CD14-positive monocyte (primary cell): ENCODE results near the gene DMBT1. TPM values are rescaled to one million over a fixed set of nuclear protein-coding genes. Genes with fewer than 3 reads are reported as not detected.

Source experiments
- DNase-seq, 3 donors: peaks; one replicate each; pipeline ENCODE4 v3.0.0-alpha.2; 2011 to 2022
- H2AFZ ChIP-seq: 2 replicates; pipeline ENCODE4 v1.6.0; 2012; ENCODE audit warnings: mild to moderate bottlenecking, low read depth, low read length, inconsistent platforms; ENCODE audit not compliant: insufficient read depth, poor library complexity, severe bottlenecking
- H3K27ac ChIP-seq, 2 donors: 1 replicate in 1 of 2; 2 replicates in 1 of 2; pipeline ENCODE4 v1.5.1; 2012 to 2013; ENCODE audit warnings: low read length in 2 of 2, control low read depth in 1 of 2, inconsistent platforms in 1 of 2, low read depth in 1 of 2, mild to moderate bottlenecking in 1 of 2
- H3K27me3 ChIP-seq, 2 donors: one replicate each; pipeline versions ENCODE4 v1.6.0 to v1.6.1; 2011 to 2013; ENCODE audit warnings: low read length in 2 of 2; ENCODE audit not compliant: control insufficient read depth in 2 of 2, insufficient read depth in 2 of 2
- H3K36me3 ChIP-seq, 2 donors: replicated peaks in 1 of 2; 1 replicate in 1 of 2; 2 replicates in 1 of 2; pipeline versions ENCODE4 v1.5.1 to v1.6.1; 2012 to 2013; ENCODE audit warnings: low read length in 2 of 2, control low read depth in 1 of 2, inconsistent platforms in 1 of 2, mild to moderate bottlenecking in 1 of 2; ENCODE audit not compliant: insufficient read depth in 2 of 2, control insufficient read depth in 1 of 2
- H3K4me1 ChIP-seq, 2 donors: 1 replicate in 1 of 2; 2 replicates in 1 of 2; pipeline versions ENCODE4 v1.5.1 to v1.6.1; 2012 to 2013; ENCODE audit warnings: low read length in 2 of 2, control low read depth in 1 of 2, inconsistent platforms in 1 of 2, mild to moderate bottlenecking in 1 of 2, moderate library complexity in 1 of 2; ENCODE audit not compliant: insufficient read depth in 2 of 2, control insufficient read depth in 1 of 2
- H3K4me2 ChIP-seq: replicated peaks from 2 replicates; pipeline ENCODE3; 2012; ENCODE audit warnings: low read length, moderate library complexity, mild to moderate bottlenecking; ENCODE audit not compliant: poor library complexity, severe bottlenecking; ENCODE audit errors: extremely low read depth
- H3K4me3 ChIP-seq, 3 experiments: fragments of 200-600 bp in 1 of 3; sonication (generic) in 1 of 3; replicated peaks in 1 of 3; 1 replicate in 2 of 3; 2 replicates in 1 of 3; pipeline ENCODE4 v1.5.1; 2011 to 2013; ENCODE audit warnings: low read length in 3 of 3, mild to moderate bottlenecking in 3 of 3, control low read depth in 2 of 3, low read depth in 2 of 3, inconsistent platforms in 1 of 3, moderate library complexity in 1 of 3
- H3K79me2 ChIP-seq: 2 replicates; pipeline ENCODE4 v1.6.0; 2012; ENCODE audit warnings: mild to moderate bottlenecking, control low read depth, inconsistent platforms, low read length, moderate library complexity; ENCODE audit not compliant: insufficient read depth
- H3K9ac ChIP-seq: 2 replicates; pipeline ENCODE4 v1.6.0; 2017; ENCODE audit warnings: low read length, mild to moderate bottlenecking; ENCODE audit not compliant: insufficient read depth, poor library complexity, severe bottlenecking
- H3K9me3 ChIP-seq, 2 donors: replicated peaks in 1 of 2; 1 replicate in 1 of 2; 2 replicates in 1 of 2; pipeline versions ENCODE4 v1.5.1 to v1.6.1; 2012 to 2013; ENCODE audit warnings: low read length in 2 of 2, control low read depth in 1 of 2; ENCODE audit not compliant: control insufficient read depth in 1 of 2, insufficient read depth in 1 of 2
- H4K20me1 ChIP-seq: 2 replicates; pipeline ENCODE4 v1.6.0; 2012; ENCODE audit warnings: mild to moderate bottlenecking, low read length, control low read depth, moderate library complexity; ENCODE audit not compliant: insufficient read depth
- H3K27ac Mint-ChIP-seq, 7 donors: one replicate each; pipeline ENCODE4 v1.8.0; 2020; ENCODE audit warnings: mild to moderate bottlenecking in 7 of 7, mixed read lengths in 7 of 7, moderate library complexity in 6 of 7, inconsistent platforms in 2 of 7
- H3K27me3 Mint-ChIP-seq, 3 donors: one replicate each; pipeline ENCODE4 v1.8.0; 2021 to 2022; ENCODE audit warnings: low read depth in 3 of 3, mild to moderate bottlenecking in 3 of 3, mixed read lengths in 3 of 3, moderate library complexity in 3 of 3, inconsistent platforms in 1 of 3
- H3K36me3 Mint-ChIP-seq, 2 donors: one replicate each; pipeline ENCODE4 v1.8.0; 2020; ENCODE audit warnings: mixed read lengths in 2 of 2, inconsistent platforms in 1 of 2, mild to moderate bottlenecking in 1 of 2
- H3K4me1 Mint-ChIP-seq: one replicate; pipeline ENCODE4 v1.8.0; 2020; ENCODE audit warnings: mild to moderate bottlenecking, mixed read lengths
- H3K4me3 Mint-ChIP-seq, 2 donors: one replicate each; pipeline ENCODE4 v1.8.0; 2020; ENCODE audit warnings: mild to moderate bottlenecking in 2 of 2, mixed read lengths in 2 of 2, moderate library complexity in 1 of 2
- H3K9me3 Mint-ChIP-seq, 7 donors: one replicate each; pipeline ENCODE4 v1.8.0; 2020 to 2022; ENCODE audit warnings: mixed read lengths in 7 of 7, mild to moderate bottlenecking in 6 of 7, moderate library complexity in 6 of 7, inconsistent platforms in 2 of 7
- CTCF ChIP-seq: fragments of 200-600 bp; IDR thresholded peaks from one replicate; pipeline ENCODE4 v1.8.0; 2022; ENCODE audit warnings: antibody characterized with exemption, mild to moderate bottlenecking
- WGBS: methylation state at CpG from one replicate; pipeline ENCODE4 v1.1.5; 2013; ENCODE audit warnings: missing lambda C conversion rate; ENCODE audit not compliant: insufficient coverage; 5-methylcytosine and 5-hydroxymethylcytosine counted together
- intact Hi-C, 2 donors: fragments of 100-400 bp; cut with micrococcal nuclease; formaldehyde crosslinking; loops; one replicate each; pipeline versions ENCODE4 v1.15.0 to v1.15.1; 2023
- polyA plus RNA-seq, 3 donors: library from polyadenylated mRNA; depleted of rRNA in 1 of 3; unstranded in 2 of 3; stranded (reverse) in 1 of 3; fragments of 300-500 nt in 2 of 3; fragments of >200 nt in 1 of 3; fragmentation: Illumina TruSeq in 2 of 3; gene quantifications; 1 replicate in 2 of 3; 2 replicates in 1 of 3; pipeline ENCODE4 v1.2.3, GENCODE V29; 2012 to 2021

DMBT1 gene
- polyA plus RNA-seq, 3 donors: not detected

DNA sequence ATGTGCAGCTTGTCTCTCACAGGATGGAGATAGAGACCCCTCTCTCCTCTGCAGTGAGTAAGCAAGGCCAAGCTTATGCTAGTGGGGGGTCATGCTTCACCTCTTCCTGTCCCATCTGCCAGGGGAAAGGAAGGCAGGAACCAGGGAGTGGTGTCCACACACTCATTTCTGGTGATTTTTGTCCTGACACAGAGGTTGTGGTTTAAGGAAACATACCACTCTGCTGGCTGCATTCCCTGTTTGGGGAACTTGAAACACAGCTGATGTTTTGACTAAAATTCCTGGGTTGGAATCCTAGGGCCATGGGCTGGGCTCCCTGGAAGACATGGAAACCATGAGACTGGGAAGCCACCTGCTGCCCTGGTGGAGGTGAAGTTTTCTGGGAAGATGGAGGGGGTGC lies 117.7 kb downstream of the DMBT1 start:
- Histone ChIP-seq H3K4me2 (no peak overlapping the region), H4K20me1 (no peaks in the 10 kb centered on the region), H3K27me3 (no peaks in the 10 kb centered on the region), H3K36me3 (no peaks in the 10 kb centered on the region), H3K4me3 (no peak overlapping the region), H2AFZ (no peak overlapping the region), H3K9ac (no peak overlapping the region), H3K9me3 (no peaks in the 10 kb centered on the region), H3K79me2 (no peaks in the 10 kb centered on the region), H3K27ac (no peak overlapping the region), H3K4me1 (no peaks in the 10 kb centered on the region)
- Mint-ChIP-seq H3K27ac (no peak overlapping the region), H3K4me1 (no peaks in the 10 kb centered on the region), H3K4me3 (no peak overlapping the region), H3K9me3 (peaks cover 0 to 8% (median 3%) of the 10 kb centered on the region in 7 donors), H3K36me3 (no peaks in the 10 kb centered on the region), H3K27me3 (peaks cover 2 to 4% (median 3%) of the 10 kb centered on the region in 3 donors)
- intact Hi-C loops: no loop called here
- no peak for DNase-seq
- TF ChIP-seq CTCF: no peak

GRCh38 chr10:122682522-122682921 lies 122.0 kb downstream of the DMBT1 start:
- H3K4me3 Mint-ChIP-seq: no peak overlapping the region
- H3K27me3 Mint-ChIP-seq: peaks cover 0 to 2% (median 2%) of the 10 kb centered on the region in 3 donors
- TF ChIP-seq CTCF: no peak
- 84% methylated on average over 4 of the region's 5 CpGs for WGBS
- peak overlapping the region in 1 of 7 donors; percentile 70 for H3K27ac Mint-ChIP-seq
- H3K36me3 Mint-ChIP-seq: no peaks in the 10 kb centered on the region
- Histone ChIP-seq H3K4me3 (no peak overlapping the region), H3K4me2 (no peak overlapping the region), H4K20me1 (no peaks in the 10 kb centered on the region), H3K4me1 (no peaks in the 10 kb centered on the region), H3K9ac (no peak overlapping the region), H3K79me2 (no peaks in the 10 kb centered on the region), H3K27ac (no peak overlapping the region), H2AFZ (no peak overlapping the region), H3K36me3 (no peaks in the 10 kb centered on the region), H3K27me3 (no peaks in the 10 kb centered on the region), H3K9me3 (no peaks in the 10 kb centered on the region)
- intact Hi-C loops: no loop called here
- DNase-seq: no peak
- H3K4me1 Mint-ChIP-seq: no peaks in the 10 kb centered on the region
- peaks cover 0 to 17% (median 4%) of the 10 kb centered on the region in 7 donors for H3K9me3 Mint-ChIP-seq
